NCI-H2196 treated with DMSO at 0.1 percent for 48 hours (cell line): ENCODE results near the gene NMU.
"Not testable (repeated sequence)": the region's sequence is repeated elsewhere in the genome, so short reads cannot be mapped to it uniquely, and the experiment has no call there.

Experiments used
- DNase-seq: peaks from one replicate; lab custom pipeline; 2025; ENCODE audit not compliant: unreplicated experiment; lab: John Stamatoyannopoulos, UW

Gene NMU

DNA sequence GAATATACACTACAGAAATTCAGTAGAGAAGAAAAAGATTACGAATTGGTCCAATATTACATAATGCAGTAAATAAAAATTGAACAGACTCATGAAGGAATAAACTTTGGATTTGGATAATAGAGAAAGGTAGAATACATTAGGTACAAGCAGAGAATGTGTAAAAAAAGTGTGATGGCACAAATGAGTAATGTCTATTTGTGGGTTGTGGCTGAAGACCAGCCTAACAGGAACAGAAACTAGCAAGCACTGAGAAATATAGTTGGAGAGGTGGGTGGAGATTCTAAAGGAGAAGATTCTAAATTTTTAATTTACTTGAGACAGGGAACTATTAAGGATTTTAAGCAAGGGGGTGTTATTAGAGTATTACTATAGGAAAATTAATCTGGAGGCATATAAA, 74.2 kb downstream of the NMU start:
- no peak for DNase-seq

DNA sequence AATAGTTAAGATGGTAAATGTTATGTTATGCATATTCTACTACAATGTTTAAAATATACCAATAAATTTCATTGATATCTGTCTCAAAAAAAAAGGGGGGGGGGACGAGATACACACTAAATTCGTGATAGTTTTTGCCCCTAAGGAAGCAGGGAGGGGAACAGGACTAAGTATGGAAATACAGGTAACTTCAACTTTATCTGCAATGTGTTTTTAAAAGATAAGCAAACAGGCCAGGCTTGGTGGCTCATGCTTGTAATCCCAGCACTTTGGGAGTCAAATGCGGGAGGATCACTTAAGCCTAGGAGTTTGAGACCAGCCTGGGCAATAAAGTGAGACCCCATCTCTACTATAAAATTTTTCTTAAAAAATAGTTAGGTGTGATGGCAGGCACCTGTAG, 76.0 kb downstream of the NMU start:
- DNase-seq: no peak

DNA sequence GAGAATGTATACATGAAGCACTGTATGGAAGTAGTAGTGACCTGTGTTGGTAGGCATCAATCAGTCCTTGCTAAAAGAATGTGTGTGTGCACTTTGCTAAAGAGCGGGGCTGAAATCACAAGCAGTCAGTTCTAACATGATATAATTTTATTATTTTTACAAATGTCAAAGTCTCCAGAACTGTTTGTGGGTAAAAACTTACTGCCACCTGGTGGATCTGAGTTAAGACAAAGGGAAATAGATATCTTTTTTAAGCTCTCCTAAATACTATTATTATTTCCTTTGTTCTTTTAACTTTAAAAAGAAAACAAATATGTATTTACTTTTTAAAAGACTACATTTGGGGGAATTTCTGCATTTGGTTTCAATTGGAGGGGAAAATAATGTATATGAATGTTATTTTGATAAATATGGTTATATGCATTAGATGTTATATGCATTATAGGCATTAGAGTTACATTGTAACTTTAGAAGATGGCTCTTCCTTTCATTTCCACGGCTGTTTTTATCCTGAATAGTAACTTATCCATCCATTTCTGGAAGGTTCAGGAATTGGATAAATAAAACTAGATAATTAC, 81.6 kb downstream of the NMU start:
- no peak for DNase-seq

DNA sequence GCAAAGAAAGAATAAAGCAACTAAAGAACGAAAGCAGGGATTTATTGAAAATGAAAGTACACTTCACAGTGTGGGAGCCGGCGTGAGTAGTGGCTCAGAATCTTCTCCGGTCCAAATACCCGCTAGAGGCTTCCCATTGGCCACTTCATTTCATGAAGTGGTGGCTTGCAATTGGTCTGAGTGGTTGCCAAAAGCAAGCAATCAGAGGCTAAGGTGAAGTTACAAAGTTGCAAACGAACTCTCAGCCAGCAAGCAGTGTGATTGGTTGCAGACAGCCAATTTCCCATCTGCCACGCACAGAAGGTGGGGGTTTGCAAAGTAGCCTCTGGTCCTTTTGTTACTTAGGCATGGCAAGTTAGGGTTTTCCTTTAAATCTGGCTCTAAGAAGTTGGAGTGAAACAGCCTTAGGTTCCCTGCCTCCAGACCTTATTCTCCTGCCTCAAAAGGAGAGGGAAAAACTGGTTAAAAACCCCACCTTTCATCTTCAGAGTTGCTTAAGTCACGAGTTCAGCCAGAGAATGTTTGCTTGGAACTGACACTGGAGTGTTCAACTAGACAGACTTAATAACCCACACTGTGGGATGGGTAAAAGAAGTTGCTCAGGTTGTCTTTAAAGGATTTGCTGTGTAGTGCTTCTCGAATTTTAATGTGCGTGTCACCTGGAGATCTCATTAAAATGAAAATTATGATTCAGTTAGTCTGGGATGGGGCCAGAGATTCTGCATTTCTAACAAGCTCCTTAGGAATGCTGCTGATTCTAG, 82.5 kb downstream of the NMU start:
- no peak for DNase-seq

DNA sequence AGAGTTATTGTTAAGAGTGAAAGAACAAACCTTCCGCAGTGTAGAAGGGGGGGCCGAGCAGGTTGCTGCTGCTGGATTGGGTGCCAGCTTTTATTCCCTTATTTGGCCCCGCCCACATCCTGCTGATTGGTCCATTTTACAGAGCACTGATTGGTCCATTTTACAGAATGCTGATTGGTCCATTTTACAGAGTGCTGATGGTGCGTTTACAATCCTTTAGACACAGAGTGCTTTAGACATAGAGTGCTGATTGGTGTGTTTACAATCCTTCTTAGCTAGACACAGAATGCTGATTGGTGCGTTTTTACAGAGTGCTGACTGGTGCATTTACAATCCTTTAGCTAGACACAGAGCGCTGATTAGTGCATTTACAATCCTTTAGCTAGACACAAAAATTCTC, 84.1 kb downstream of the NMU start:
- DNase-seq: not testable (repeated sequence)

DNA sequence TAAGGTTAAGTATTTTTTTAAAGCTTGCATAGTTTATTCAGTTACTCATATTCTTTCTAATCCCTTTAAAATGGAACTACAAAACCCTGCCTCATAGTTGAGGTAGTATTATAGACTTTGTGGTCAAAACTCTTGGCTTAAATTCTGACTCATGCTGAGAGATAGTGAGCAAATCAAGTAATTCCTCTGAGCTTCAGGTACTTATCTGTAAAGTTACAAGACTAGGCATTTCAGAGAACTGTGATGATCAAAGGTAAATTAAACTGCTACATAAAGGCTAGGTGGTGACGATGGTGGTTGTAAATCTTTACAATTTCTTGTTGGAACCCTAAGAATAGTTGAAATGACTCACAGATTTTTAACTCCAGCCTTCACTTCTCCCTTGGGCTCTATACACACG, 86.2 kb downstream of the NMU start:
- no peak for DNase-seq

DNA sequence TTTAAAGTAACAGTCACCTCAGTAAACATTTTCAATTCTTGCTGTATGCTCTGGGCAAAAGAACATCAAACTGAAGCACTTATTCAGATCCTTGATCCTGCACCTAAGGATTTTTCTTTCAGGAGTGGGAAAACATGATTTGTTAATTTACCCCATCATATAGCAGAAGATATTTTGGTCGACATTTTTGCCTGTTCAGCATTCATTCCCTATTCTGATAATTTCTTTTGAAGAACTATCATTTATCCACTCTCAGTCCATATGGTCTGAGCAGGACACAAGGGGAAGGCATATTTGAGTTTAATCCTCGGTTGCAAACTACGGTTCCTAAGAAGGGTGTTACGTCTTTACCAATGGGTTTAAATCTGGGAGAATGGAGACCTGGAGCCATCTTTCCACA, 88.2 kb downstream of the NMU start:
- no peak for DNase-seq

DNA sequence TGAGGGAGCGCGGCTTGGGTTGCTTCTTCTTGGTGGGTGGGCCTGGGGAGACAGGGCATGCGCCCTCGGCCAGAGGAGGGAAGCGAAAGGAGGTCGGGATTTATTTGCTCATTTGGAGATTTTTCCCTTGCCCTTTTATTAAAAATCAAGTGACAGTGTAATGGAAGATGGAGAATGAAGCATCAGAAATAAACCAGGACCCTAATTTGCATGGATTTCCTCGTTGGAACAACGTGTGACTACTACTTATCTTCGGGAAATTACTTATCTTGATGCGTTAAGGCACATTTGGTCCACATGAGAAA, 88.7 kb downstream of the NMU start:
- DNase-seq: no peak

DNA sequence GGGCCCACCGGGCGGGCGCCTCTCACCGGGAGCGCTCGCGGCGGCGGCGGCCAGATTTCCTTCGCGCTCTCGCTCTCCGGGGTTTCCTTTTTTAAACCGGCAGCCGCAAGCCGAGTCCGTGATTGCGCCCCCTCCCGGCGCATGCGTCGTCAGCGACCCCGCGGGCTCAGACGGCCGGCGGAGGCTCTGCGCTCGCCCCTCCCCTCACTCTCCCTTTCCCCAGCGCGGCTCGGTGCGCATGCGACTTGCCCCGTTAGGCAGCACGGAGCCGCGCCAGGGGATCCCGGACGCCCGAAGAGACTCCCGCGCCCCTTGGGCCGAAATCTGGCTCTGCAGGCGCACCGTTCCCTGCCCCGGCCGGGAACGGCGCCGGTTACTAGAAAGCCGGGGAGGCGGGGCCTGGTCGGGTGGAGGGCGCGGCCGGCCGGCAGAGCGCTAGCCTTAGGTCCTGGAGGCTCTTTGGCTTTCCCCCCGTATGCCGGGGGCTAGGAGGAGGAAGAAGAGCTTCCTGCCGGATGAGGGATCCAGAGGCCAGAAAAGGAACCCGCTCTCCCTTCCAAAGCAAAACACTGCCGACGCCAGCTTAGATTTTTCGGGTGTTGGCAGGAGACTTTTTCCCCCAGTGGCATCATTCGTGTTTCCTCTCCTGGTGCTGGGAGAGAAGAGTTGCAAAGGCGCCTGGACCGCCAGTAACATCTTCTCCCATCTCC, 89.2 kb downstream of the NMU start, which contains the start of gene CLOCK:
Gene CLOCK (minus strand): TSS at position 154 of the 710 bp plus-strand sequence. CDS start 64,124 bp downstream, outside the sequence.
- peak; percentile 42 for DNase-seq

DNA sequence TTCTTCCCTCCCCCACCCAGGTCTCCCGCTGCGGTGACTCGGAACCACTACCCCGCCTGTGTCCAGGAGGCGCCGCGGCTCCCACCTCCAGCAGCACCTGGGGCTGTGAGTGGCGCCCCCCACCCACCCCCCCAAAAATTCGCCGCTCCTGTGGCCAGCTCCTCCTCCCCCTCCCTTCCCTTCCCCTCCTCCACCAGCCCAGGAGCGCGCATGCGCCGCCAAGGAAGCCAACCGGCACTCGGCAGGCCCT, 89.7 kb downstream of the NMU start:
- DNase-seq: no peak

DNA sequence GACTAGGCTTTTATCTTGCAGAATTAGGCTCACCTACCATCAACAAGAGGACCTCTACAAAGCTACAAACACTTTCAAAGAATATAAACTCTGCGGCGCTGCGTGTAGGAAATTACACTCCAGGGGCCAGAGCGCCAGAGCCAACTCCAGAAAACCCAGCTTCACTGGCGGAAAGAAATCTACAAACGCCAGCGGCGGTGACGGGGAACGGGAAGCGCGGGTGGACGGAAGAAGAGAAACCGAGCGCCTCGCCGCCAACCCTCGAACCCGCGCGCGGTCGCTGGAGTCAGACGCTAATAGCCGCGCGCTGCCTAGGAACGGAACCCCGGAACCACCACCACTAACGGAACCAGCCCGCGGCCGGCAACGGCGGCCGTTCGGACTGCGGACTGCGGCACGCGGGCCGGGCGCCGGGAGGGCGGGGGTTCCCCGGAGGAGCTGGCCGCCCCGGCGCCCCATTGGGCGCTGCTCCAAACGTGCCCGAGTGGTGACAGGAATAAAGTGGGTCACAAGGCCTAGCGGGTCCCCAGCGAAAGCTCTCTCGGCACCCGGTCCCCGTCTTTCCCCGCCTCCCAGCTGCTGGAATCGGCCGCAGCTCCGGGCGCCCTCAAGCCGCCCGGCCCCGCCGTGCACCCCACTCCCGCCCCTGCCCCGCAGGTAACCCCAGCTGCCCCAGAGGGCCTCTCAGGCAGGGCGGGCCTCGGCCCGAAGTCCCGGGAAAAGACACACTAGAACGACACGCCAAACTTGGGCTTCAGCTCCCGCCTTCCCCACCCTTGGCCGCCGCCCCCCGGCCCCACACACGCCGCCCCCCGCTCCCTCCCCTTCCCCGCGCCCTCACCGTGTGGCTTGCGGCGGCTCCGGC, 90.2 kb downstream of the NMU start:
- peak; percentile 23 for DNase-seq
